H9 (cell line): ENCODE results near the gene ADGRL3. TPM values are rescaled to one million over a fixed set of nuclear protein-coding genes. Genes with fewer than 3 reads are reported as not detected.

Experiments used
- DNase-seq: peaks from one replicate; pipeline ENCODE4 v3.0.0-alpha.2; 2017
- H2AFZ ChIP-seq: one replicate; pipeline ENCODE4 v1.6.1; 2013; ENCODE audit warnings: mild to moderate bottlenecking, low read length, control low read depth, moderate library complexity
- H2AK5ac ChIP-seq: 2 replicates; pipeline ENCODE4 v1.6.1; 2013; ENCODE audit warnings: low read length, control low read depth, mixed read lengths; ENCODE audit not compliant: insufficient read length
- H2BK120ac ChIP-seq: one replicate; pipeline ENCODE4 v1.6.1; 2013; ENCODE audit warnings: low read depth, mild to moderate bottlenecking, low read length, control low read depth, inconsistent platforms; ENCODE audit not compliant: poor library complexity, severe bottlenecking
- H2BK12ac ChIP-seq: 2 replicates; pipeline ENCODE4 v1.6.1; 2013; ENCODE audit warnings: low read length, control low read depth, mixed read lengths, low read depth; ENCODE audit not compliant: insufficient read length
- H2BK15ac ChIP-seq: 2 replicates; pipeline ENCODE4 v1.6.1; 2013; ENCODE audit warnings: low read depth, low read length, control low read depth
- H2BK20ac ChIP-seq: one replicate; pipeline ENCODE4 v1.6.1; 2013; ENCODE audit warnings: low read depth, mild to moderate bottlenecking, low read length, control low read depth, inconsistent platforms; ENCODE audit not compliant: poor library complexity, severe bottlenecking
- H2BK5ac ChIP-seq: 2 replicates; pipeline ENCODE4 v1.6.1; 2013; ENCODE audit warnings: low read length, control low read depth, mixed read lengths; ENCODE audit not compliant: insufficient read length
- H3K14ac ChIP-seq: 2 replicates; pipeline ENCODE4 v1.6.1; 2013; ENCODE audit warnings: low read length, control low read depth; ENCODE audit not compliant: insufficient read depth
- H3K18ac ChIP-seq: 2 replicates; pipeline ENCODE4 v1.6.1; 2013; ENCODE audit warnings: low read depth, mild to moderate bottlenecking, mixed read lengths, low read length, control low read depth; ENCODE audit not compliant: insufficient read length
- H3K23ac ChIP-seq: 2 replicates; pipeline ENCODE4 v1.6.1; 2013; ENCODE audit warnings: low read length, control low read depth, mixed read lengths, low read depth; ENCODE audit not compliant: insufficient read length
- H3K23me2 ChIP-seq: 2 replicates; pipeline ENCODE4 v1.6.1; 2013; ENCODE audit warnings: low read depth, mild to moderate bottlenecking, mixed read lengths, low read length, control low read depth; ENCODE audit not compliant: insufficient read length, poor library complexity, severe bottlenecking
- H3K27ac ChIP-seq: 2 replicates; pipeline ENCODE4 v1.5.1; 2013; ENCODE audit warnings: low read length, control low read depth, mixed read lengths, low read depth; ENCODE audit not compliant: insufficient read length
- H3K27me3 ChIP-seq: 2 replicates; pipeline ENCODE4 v1.6.1; 2013; ENCODE audit warnings: low read length, control low read depth, inconsistent platforms; ENCODE audit not compliant: insufficient read depth
- H3K4ac ChIP-seq: 2 replicates; pipeline ENCODE4 v1.6.1; 2013; ENCODE audit warnings: low read depth, mild to moderate bottlenecking, control low read depth, inconsistent platforms, low read length, moderate library complexity
- H3K4me1 ChIP-seq: 2 replicates; pipeline ENCODE4 v1.6.1; 2013; ENCODE audit warnings: low read length, control low read depth, inconsistent platforms; ENCODE audit not compliant: insufficient read depth
- H3K4me2 ChIP-seq: 2 replicates; pipeline ENCODE4 v1.6.1; 2013; ENCODE audit warnings: low read length, control low read depth, mixed read lengths; ENCODE audit not compliant: insufficient read length, insufficient read depth
- H3K56ac ChIP-seq: 2 replicates; pipeline ENCODE4 v1.6.1; 2013; ENCODE audit warnings: low read depth, mild to moderate bottlenecking, mixed read lengths, low read length, control low read depth; ENCODE audit not compliant: insufficient read length
- H3K79me1 ChIP-seq: 2 replicates; pipeline ENCODE4 v1.6.1; 2013; ENCODE audit warnings: low read depth, mild to moderate bottlenecking, moderate library complexity, low read length, control low read depth, inconsistent platforms; ENCODE audit not compliant: insufficient read depth, poor library complexity, severe bottlenecking
- H3K79me2 ChIP-seq: 2 replicates; pipeline ENCODE4 v1.6.1; 2013; ENCODE audit warnings: low read length, control low read depth, inconsistent platforms; ENCODE audit not compliant: insufficient read depth
- H3K9ac ChIP-seq: 2 replicates; pipeline ENCODE4 v1.6.1; 2013; ENCODE audit warnings: low read length, control low read depth, mixed read lengths; ENCODE audit not compliant: insufficient read length; ENCODE audit errors: extremely low read depth
- H3K9me3 ChIP-seq: one replicate; pipeline ENCODE4 v1.6.1; 2013; ENCODE audit warnings: low read depth, low read length, inconsistent platforms; ENCODE audit not compliant: control insufficient read depth
- H3T11ph ChIP-seq: one replicate; pipeline ENCODE4 v1.6.1; 2013; ENCODE audit warnings: mild to moderate bottlenecking, low read length, control low read depth, inconsistent platforms
- H4K20me1 ChIP-seq: one replicate; pipeline ENCODE4 v1.6.1; 2013; ENCODE audit not compliant: control insufficient read depth, insufficient read length, insufficient read depth
- H4K5ac ChIP-seq: 2 replicates; pipeline ENCODE4 v1.6.1; 2013; ENCODE audit warnings: low read depth, mild to moderate bottlenecking, mixed read lengths, low read length, control low read depth; ENCODE audit not compliant: insufficient read length
- H4K8ac ChIP-seq: replicated peaks from 2 replicates; pipeline ENCODE4 v1.6.1; 2013; ENCODE audit warnings: low read length, control low read depth, mixed read lengths, low read depth; ENCODE audit not compliant: insufficient read length
- H4K91ac ChIP-seq: 2 replicates; pipeline ENCODE4 v1.6.1; 2013; ENCODE audit warnings: low read depth, mild to moderate bottlenecking, moderate library complexity, mixed read lengths, low read length, control low read depth; ENCODE audit not compliant: insufficient read length
- H3K27ac Mint-ChIP-seq, 3 experiments: 2 replicates in 2 of 3; 3 replicates in 1 of 3; pipeline ENCODE4 v1.8.0; 2020 to 2021; ENCODE audit warnings: mixed read lengths in 3 of 3, mild to moderate bottlenecking in 1 of 3, moderate library complexity in 1 of 3
- H3K27me3 Mint-ChIP-seq: 2 replicates; pipeline ENCODE4 v1.8.0; 2021; ENCODE audit warnings: low read depth, mild to moderate bottlenecking, moderate library complexity, mixed read lengths
- H3K36me3 Mint-ChIP-seq, 3 experiments: 2 replicates in 2 of 3; 3 replicates in 1 of 3; pipeline ENCODE4 v1.8.0; 2020 to 2021; ENCODE audit warnings: low read depth in 3 of 3, mixed read lengths in 3 of 3; ENCODE audit not compliant: insufficient read depth in 1 of 3
- H3K4me1 Mint-ChIP-seq, 2 experiments: 2 replicates each; pipeline ENCODE4 v1.8.0; 2020; ENCODE audit warnings: mixed read lengths in 2 of 2
- H3K4me3 Mint-ChIP-seq, 2 experiments: 2 replicates in 1 of 2; 3 replicates in 1 of 2; pipeline ENCODE4 v1.8.0; 2020 to 2021; ENCODE audit warnings: mild to moderate bottlenecking in 2 of 2, mixed read lengths in 2 of 2, moderate library complexity in 1 of 2
- H3K9me3 Mint-ChIP-seq, 2 experiments: 2 replicates in 1 of 2; 3 replicates in 1 of 2; pipeline ENCODE4 v1.8.0; 2020; ENCODE audit warnings: mild to moderate bottlenecking in 2 of 2, mixed read lengths in 2 of 2, moderate library complexity in 1 of 2
- CTCF ChIP-seq: fragments of 200-600 bp; sonication (generic); conservative IDR thresholded peaks from 3 replicates; pipeline ENCODE4 v1.8.0; 2021; ENCODE audit warnings: antibody characterized with exemption, mild to moderate bottlenecking
- WGBS: extraction: QIAGEN DNeasy Blood & Tissue Kit; methylation state at CpG from one replicate; pipeline ENCODE4 v1.1.7; 2013; ENCODE audit warnings: missing lambda C conversion rate, low lambda C conversion rate, mixed read lengths; ENCODE audit not compliant: insufficient read length; ENCODE audit errors: extremely low coverage; 5-methylcytosine and 5-hydroxymethylcytosine counted together
- total RNA-seq: library from RNA; stranded (reverse); gene quantifications from 2 replicates; pipeline ENCODE4 v1.2.1, GENCODE V29; 2021

Gene ADGRL3
- total RNA-seq, 1 experiment from 2014 or later, result 5.9 TPM

DNA sequence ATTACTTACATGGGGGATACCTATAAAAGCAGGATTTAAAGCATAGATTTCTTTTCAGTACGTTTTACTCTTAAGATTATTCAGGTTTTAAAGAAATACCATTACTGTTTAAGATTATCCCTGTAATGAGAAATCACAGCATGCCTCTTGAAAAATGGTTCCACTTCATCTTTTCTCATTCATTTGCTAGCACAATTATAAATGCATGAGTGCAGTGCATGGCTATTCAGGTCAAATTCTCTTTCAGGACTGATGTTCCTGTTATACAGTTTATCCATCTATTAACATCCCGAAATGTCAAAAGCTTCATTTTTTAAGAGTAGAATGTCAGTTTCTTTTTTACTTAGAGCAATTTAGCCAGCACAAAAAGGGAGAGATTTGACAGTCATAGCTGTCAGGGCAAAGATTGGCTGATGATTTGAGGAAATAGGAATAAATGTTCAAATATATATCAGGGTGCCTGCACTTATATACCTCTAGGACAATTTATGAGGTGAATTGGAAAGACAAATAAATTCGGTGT lies 135.2 kb downstream of the ADGRL3 start:
- Histone ChIP-seq H3K56ac (no peak overlapping the region), H4K5ac (no peak overlapping the region), H3K18ac (no peak overlapping the region), H2BK120ac (no peak overlapping the region), H2AK5ac (no peak overlapping the region), H2BK12ac (no peak overlapping the region), H2BK20ac (no peak overlapping the region), H3K27me3 (no peaks in the 10 kb centered on the region), H2BK15ac (no peak overlapping the region), H3K14ac (no peak overlapping the region), H3K9me3 (no peaks in the 10 kb centered on the region), H3K4me2 (no peak overlapping the region), H3K9ac (no peak overlapping the region), H4K20me1 (no peaks in the 10 kb centered on the region), H2BK5ac (no peak overlapping the region), H3K79me2 (no peaks in the 10 kb centered on the region; the same call in 1 of the 2 replicates), H3K23ac (no peak overlapping the region), H3K4me1 (peaks cover 14% of the 10 kb centered on the region), H3T11ph (no peak overlapping the region), H3K79me1 (no peaks in the 10 kb centered on the region), H4K91ac (no peak overlapping the region), H3K27ac (no peak overlapping the region), H3K23me2 (no peaks in the 10 kb centered on the region), H4K8ac (no peak overlapping the region), H3K4ac (no peak overlapping the region), H2AFZ (no peak overlapping the region)
- no peaks in the 10 kb centered on the region; the same call in 1 of the 2 replicates for H3K27me3 Mint-ChIP-seq
- TF ChIP-seq CTCF, result no peak
- H3K36me3 Mint-ChIP-seq, result peaks cover 4 to 6% (median 6%) of the 10 kb centered on the region in 3 experiments
- no peak for DNase-seq
- no peak overlapping the region; a peak in 1 of 5 replicates for H3K4me3 Mint-ChIP-seq
- H3K9me3 Mint-ChIP-seq, result peaks cover 0 to 2% of the 10 kb centered on the region in 2 experiments; a peak in 2 of 5 replicates
- peaks cover 18 to 26% of the 10 kb centered on the region in 2 experiments for H3K4me1 Mint-ChIP-seq
- WGBS, result no CpG with 5 or more reads among the region's 3 CpGs
- peak overlapping the region in 1 of 3 experiments; percentile 10; a peak in 3 of 7 replicates for H3K27ac Mint-ChIP-seq
